Vagina (tissue), 2 donors: ENCODE data around the gene MIER1. TPM values are rescaled to one million over a fixed set of nuclear protein-coding genes. Genes with fewer than 3 reads are reported as not detected.

Source experiments
- DNase-seq, 2 donors: peaks; one replicate each; pipeline ENCODE4 v3.0.0-alpha.2; 2017; ENCODE audit errors: extremely low spot score in 2 of 2
- H3K27ac ChIP-seq: fragments of 200-600 bp; sonication (generic); one replicate; pipeline ENCODE4 v1.5.1; 2019
- H3K27me3 ChIP-seq: fragments of 200-600 bp; sonication (generic); one replicate; pipeline ENCODE4 v1.5.1; 2019
- H3K36me3 ChIP-seq, 2 donors: fragments of 200-600 bp; sonication (generic); one replicate each; pipeline ENCODE4 v1.5.1; 2017 to 2019
- H3K4me1 ChIP-seq: fragments of 200-600 bp; sonication (generic); one replicate; pipeline ENCODE4 v1.5.1; 2019
- H3K4me3 ChIP-seq, 2 donors: fragments of 200-600 bp; sonication (generic); 1 replicate in 1 of 2; 2 replicates in 1 of 2; pipeline ENCODE4 v1.5.1; 2016 to 2019
- H3K9me3 ChIP-seq: fragments of 200-600 bp; sonication (generic); one replicate; pipeline ENCODE4 v1.5.1; 2019
- CTCF ChIP-seq, 3 experiments: fragments of 450-650 bp in 2 of 3; fragments of 200-600 bp in 1 of 3; sonication (generic) in 1 of 3; IDR thresholded peaks; one replicate each; pipeline ENCODE4 v1.5.1; 2017 to 2019; ENCODE audit warnings: antibody characterized with exemption in 3 of 3, mild to moderate bottlenecking in 2 of 3, moderate library complexity in 2 of 3
- POLR2A ChIP-seq, 2 donors: fragments of 450-650 bp; IDR thresholded peaks; one replicate each; pipeline ENCODE4 v1.6.1; 2017; ENCODE audit warnings: antibody characterized with exemption in 2 of 2, mild to moderate bottlenecking in 2 of 2, moderate library complexity in 2 of 2
- POLR2AphosphoS5 ChIP-seq, 2 donors: sonication (generic); formaldehyde crosslinking; IDR thresholded peaks; one replicate each; pipeline ENCODE4 v1.9.0; 2017; ENCODE audit warnings: antibody characterized with exemption in 2 of 2, mild to moderate bottlenecking in 2 of 2, low read depth in 1 of 2; ENCODE audit not compliant: insufficient read depth in 1 of 2
- intact Hi-C: fragments of 100-400 bp; cut with DNase I; formaldehyde crosslinking; loops from one replicate; pipeline ENCODE4 v1.15.1; 2023
- total RNA-seq: library from RNA; depleted of rRNA; stranded (reverse); fragments of >200 nt; gene quantifications from one replicate; pipeline ENCODE4 v1.2.3, GENCODE V29; 2016

The MIER1 gene
- total RNA-seq, 1 donor from 2014 or later = 39.5 TPM

GRCh38 chr1:67031121-67031858 is 106.5 kb downstream of the MIER1 start:
- Histone ChIP-seq H3K36me3 (peaks cover 0 to 16% of the 10 kb centered on the region in 2 donors), H3K4me3 (no peak overlapping the region), H3K4me1 (peaks cover 26% of the 10 kb centered on the region), H3K27me3 (no peaks in the 10 kb centered on the region), H3K9me3 (no peaks in the 10 kb centered on the region), H3K27ac (no peak overlapping the region)
- intact Hi-C loops = no loop called here
- TF ChIP-seq POLR2AphosphoS5 (IDR thresholded peaks at IDR 0.05; ENCODE audit: insufficient read depth in 1 of 2, low read depth in 1 of 2) (no peak), CTCF (IDR thresholded peaks at IDR 0.05) (no peak), POLR2A (IDR thresholded peaks at IDR 0.05) (no peak)
- DNase-seq = no peak

- Histone ChIP-seq H3K4me3 (no peak overlapping the region), H3K4me1 (peaks cover 26% of the 10 kb centered on the region), H3K27ac (no peak overlapping the region), H3K9me3 (no peaks in the 10 kb centered on the region), H3K27me3 (no peaks in the 10 kb centered on the region), H3K36me3 (peaks cover 0 to 22% of the 10 kb centered on the region in 2 donors)
- intact Hi-C loops = no loop called here
- DNase-seq = no peak
- TF ChIP-seq POLR2A (IDR thresholded peaks at IDR 0.05) = no peak
- no peak for TF ChIP-seq POLR2AphosphoS5 (IDR thresholded peaks at IDR 0.05; ENCODE audit: insufficient read depth in 1 of 2, low read depth in 1 of 2)
- no peak for TF ChIP-seq CTCF (IDR thresholded peaks at IDR 0.05)
Observed at GRCh38 chr1:67031859-67032247, 107.1 kb downstream of the MIER1 start.

Other genes with a start within 250 kb of the MIER1 start
- 0.98 TPM for gene DYNLT5, start 172.5 kb upstream of the MIER1 start, total RNA-seq
- gene INSL5, start 123.7 kb upstream of the MIER1 start, total RNA-seq = not detected
- 10.3 TPM for gene DNAI4, start 134 bp upstream of the MIER1 start, total RNA-seq
- gene SLC35D1, start 129.2 kb downstream of the MIER1 start, total RNA-seq = 13.3 TPM
- not detected for gene C1orf141, start 210.0 kb downstream of the MIER1 start, total RNA-seq
- not detected for gene IL23R, start 241.5 kb downstream of the MIER1 start, total RNA-seq